Prostate gland (tissue), 2 donors: ENCODE results near the gene GBX1.

Experiments used
- POLR2A ChIP-seq: fragments of 450-650 bp; IDR thresholded peaks from one replicate; pipeline ENCODE4 v1.6.1; 2016; ENCODE audit warnings: antibody characterized with exemption, mild to moderate bottlenecking
- POLR2AphosphoS5 ChIP-seq: sonication (generic); formaldehyde crosslinking; IDR thresholded peaks from one replicate; pipeline ENCODE4 v1.6.1; 2017; ENCODE audit warnings: antibody characterized with exemption
- TF ChIP-seq, protein P1 (sequence below), 4 experiments: fragments of 200-600 bp in 2 of 4; fragments of 450-650 bp in 2 of 4; sonication (generic) in 2 of 4; IDR thresholded peaks; 1 replicate in 3 of 4; 2 replicates in 1 of 4; pipeline ENCODE4 v1.5.1; 2016 to 2019; ENCODE audit warnings: antibody characterized with exemption in 4 of 4, mild to moderate bottlenecking in 2 of 4, moderate library complexity in 2 of 4

DNA sequence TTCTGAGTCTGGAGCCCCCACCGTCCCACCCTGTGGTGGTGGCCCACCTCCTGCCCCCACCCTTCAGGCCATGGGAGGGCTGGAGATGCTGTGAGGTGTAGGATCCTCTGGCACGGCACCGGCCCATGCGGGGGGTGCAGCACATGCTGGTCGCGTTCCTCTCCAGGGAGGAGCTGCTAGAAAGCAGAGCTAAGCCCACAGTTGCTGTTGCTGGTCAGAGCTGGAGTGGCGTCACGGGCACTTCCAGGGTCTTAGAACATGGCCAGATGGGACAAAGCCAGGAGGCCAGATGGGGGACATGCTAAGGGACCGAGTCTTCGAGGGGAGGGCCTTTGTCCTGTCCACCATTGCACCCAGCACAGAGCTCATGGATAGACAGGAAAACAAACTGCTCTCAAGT, 59.6 kb downstream of the GBX1 start:
- TF ChIP-seq POLR2A: no peak
- TF ChIP-seq, protein P1, sequence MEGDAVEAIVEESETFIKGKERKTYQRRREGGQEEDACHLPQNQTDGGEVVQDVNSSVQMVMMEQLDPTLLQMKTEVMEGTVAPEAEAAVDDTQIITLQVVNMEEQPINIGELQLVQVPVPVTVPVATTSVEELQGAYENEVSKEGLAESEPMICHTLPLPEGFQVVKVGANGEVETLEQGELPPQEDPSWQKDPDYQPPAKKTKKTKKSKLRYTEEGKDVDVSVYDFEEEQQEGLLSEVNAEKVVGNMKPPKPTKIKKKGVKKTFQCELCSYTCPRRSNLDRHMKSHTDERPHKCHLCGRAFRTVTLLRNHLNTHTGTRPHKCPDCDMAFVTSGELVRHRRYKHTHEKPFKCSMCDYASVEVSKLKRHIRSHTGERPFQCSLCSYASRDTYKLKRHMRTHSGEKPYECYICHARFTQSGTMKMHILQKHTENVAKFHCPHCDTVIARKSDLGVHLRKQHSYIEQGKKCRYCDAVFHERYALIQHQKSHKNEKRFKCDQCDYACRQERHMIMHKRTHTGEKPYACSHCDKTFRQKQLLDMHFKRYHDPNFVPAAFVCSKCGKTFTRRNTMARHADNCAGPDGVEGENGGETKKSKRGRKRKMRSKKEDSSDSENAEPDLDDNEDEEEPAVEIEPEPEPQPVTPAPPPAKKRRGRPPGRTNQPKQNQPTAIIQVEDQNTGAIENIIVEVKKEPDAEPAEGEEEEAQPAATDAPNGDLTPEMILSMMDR (IDR thresholded peaks at IDR 0.05): no peak
- no peak for TF ChIP-seq POLR2AphosphoS5
